Posterior cingulate gyrus (tissue), 11 donors: ENCODE results near the gene PDIA5.
A peak's percentile ranks its signal among the peaks of the same experiment; 100 is the strongest.

Experiments used
- DNase-seq, 10 donors: peaks; one replicate each; pipeline versions ENCODE4 v3.0.0 to v3.0.0-alpha.2; 2020 to 2021; ENCODE audit warnings: mixed read lengths in 3 of 10
- intact Hi-C: fragments of 100-400 bp; cut with DNase I; formaldehyde crosslinking; loops from one replicate; pipeline ENCODE4 v1.15.1; 2023

Gene PDIA5

GRCh38 chr3:123066896-123067688 is at the start of gene PDIA5:
TSS of gene PDIA5 (plus strand) at chr3:123067025. CDS start at chr3:123067165, 140 bp downstream.
- intact Hi-C loops: loop anchor here (2.0 to 5.0 kb wide), 2 partner anchors 38 to 135 kb away; partner anchors contain the start of gene SEC22A
- peak; percentile 85 to 99 (median 93) for DNase-seq

GRCh38 chr3:123018683-123019082 is 48.1 kb upstream of the PDIA5 start:
- DNase-seq: no peak
- intact Hi-C loops: no loop called here

GRCh38 chr3:123019161-123019560 is 47.7 kb upstream of the PDIA5 start:
- intact Hi-C loops: no loop called here
- DNase-seq: no peak

GRCh38 chr3:123019591-123019990 is 47.2 kb upstream of the PDIA5 start:
- intact Hi-C loops: no loop called here
- no peak for DNase-seq

- intact Hi-C loops: no loop called here
- no peak for DNase-seq
Observed at GRCh38 chr3:123020709-123021108, 46.1 kb upstream of the PDIA5 start.

- intact Hi-C loops: no loop called here
- DNase-seq: no peak
Observed at GRCh38 chr3:123021388-123021787, 45.4 kb upstream of the PDIA5 start.

- no peak for DNase-seq
- intact Hi-C loops: no loop called here
Observed at GRCh38 chr3:123021996-123022510, 44.8 kb upstream of the PDIA5 start.

- DNase-seq: no peak
- intact Hi-C loops: no loop called here
Observed at GRCh38 chr3:123024056-123024455, 42.8 kb upstream of the PDIA5 start.

- intact Hi-C loops: loop anchor here (5.0 kb wide), 3 partner anchors 34 to 234 kb away; partner anchors contain the start of gene HSPBAP1
- DNase-seq: peak in 4 of 10 donors; percentile 14 to 87 (median 80)
Observed at GRCh38 chr3:123025642-123026521, 40.9 kb upstream of the PDIA5 start.

GRCh38 chr3:123026565-123027291 is 40.1 kb upstream of the PDIA5 start:
- intact Hi-C loops: loop anchor here (5.0 kb wide), 3 partner anchors 34 to 234 kb away; partner anchors contain the start of gene HSPBAP1
- peak in 9 of 10 donors; percentile 13 to 90 (median 34) for DNase-seq

GRCh38 chr3:123027292-123028232 is 39.3 kb upstream of the PDIA5 start, which contains the start of gene SEMA5B:
TSS of gene SEMA5B (minus strand) at chr3:123027763. CDS start at chr3:122961263, 66,500 bp downstream.
- DNase-seq: peak in 9 of 10 donors; percentile 13 to 92 (median 39)

GRCh38 chr3:123028233-123028828 is 38.5 kb upstream of the PDIA5 start:
- DNase-seq: peak in 4 of 10 donors; percentile 14 to 83 (median 28)
- intact Hi-C loops: loop anchor here (1.0 to 5.0 kb wide), 5 partner anchors 36 to 236 kb away; partner anchors contain the start of genes HSPBAP1 and PDIA5

More at GRCh38 chr3:123027292-123028232, 39.3 kb upstream of the PDIA5 start, which contains the start of gene SEMA5B:
- intact Hi-C loops: loop anchor here (1.0 to 5.0 kb wide), 5 partner anchors 35 to 235 kb away; partner anchors contain the start of genes HSPBAP1 and PDIA5

GRCh38 chr3:123031051-123031450 is 35.8 kb upstream of the PDIA5 start:
- intact Hi-C loops: no loop called here
- DNase-seq: no peak

- intact Hi-C loops: no loop called here
- DNase-seq: peak in 1 of 10 donors; percentile 8
Observed at GRCh38 chr3:123032057-123032456, 34.8 kb upstream of the PDIA5 start.

- no peak for DNase-seq
- intact Hi-C loops: no loop called here
Observed at GRCh38 chr3:123034120-123034519, 32.7 kb upstream of the PDIA5 start.

- intact Hi-C loops: no loop called here
- DNase-seq: no peak
Observed at GRCh38 chr3:123034996-123035395, 31.8 kb upstream of the PDIA5 start.

- DNase-seq: no peak
- intact Hi-C loops: no loop called here
Observed at GRCh38 chr3:123036352-123037014, 30.3 kb upstream of the PDIA5 start.

GRCh38 chr3:123037015-123037375 is 29.8 kb upstream of the PDIA5 start:
- intact Hi-C loops: no loop called here
- no peak for DNase-seq
